ENCODE data around the gene SFI1.

Gene SFI1

GRCh38 chr22:31496735-31497146, 405 bp downstream of the SFI1 start (continued):
- TF ChIP-seq ZNF701 (tag by site-specific recombination; IDR thresholded peaks at IDR 0.05) (no peak), ZEB2 (tag by site-specific recombination; IDR thresholded peaks at IDR 0.05) (peak; percentile 12), KLF1 (tag by site-specific recombination; IDR thresholded peaks at IDR 0.05) (no peak), SP7 (tag by site-specific recombination; IDR thresholded peaks at IDR 0.05) (no peak), HOXC10 (CRISPR knock-in tag; IDR thresholded peaks at IDR 0.05) (no peak), ZSCAN16 (tag by site-specific recombination; IDR thresholded peaks at IDR 0.05) (no peak), ZNF148 (tag by site-specific recombination; IDR thresholded peaks at IDR 0.05; ENCODE audit: borderline replicate concordance) (no peak), ZNF623 (tag by site-specific recombination; IDR thresholded peaks at IDR 0.05) (no peak), ZNF830 (tag by site-specific recombination; IDR thresholded peaks at IDR 0.05; ENCODE audit: low read depth) (no peak), ZNF26 (tag by site-specific recombination; IDR thresholded peaks at IDR 0.05) (no peak), ZNF76 (tag by site-specific recombination; IDR thresholded peaks at IDR 0.05; ENCODE audit: borderline replicate concordance, low read depth) (no peak), ZNF23 (tag by site-specific recombination; IDR thresholded peaks at IDR 0.05; ENCODE audit: borderline replicate concordance) (no peak), HOXD13 (CRISPR knock-in tag; IDR thresholded peaks at IDR 0.05; ENCODE audit: borderline replicate concordance) (no peak; the same call in 1 of the 2 replicates), ZBTB21 (tag by site-specific recombination; IDR thresholded peaks at IDR 0.05) (no peak), ZBTB1 (tag by site-specific recombination; IDR thresholded peaks at IDR 0.05) (0 out of 2 replicates have a peak, but pooled peaks have one; percentile 4), ZNF280C (tag by site-specific recombination; IDR thresholded peaks at IDR 0.05) (no peak), ZNF521 (tag by site-specific recombination; IDR thresholded peaks at IDR 0.05) (no peak), ZBTB48 (tag by site-specific recombination; IDR thresholded peaks at IDR 0.05) (no peak), ZNF621 (tag by site-specific recombination; IDR thresholded peaks at IDR 0.05) (no peak), GLIS2 (tag by site-specific recombination; IDR thresholded peaks at IDR 0.05) (peak; percentile 11; the same call in 1 of the 2 replicates), ZSCAN23 (tag by site-specific recombination; IDR thresholded peaks at IDR 0.05) (no peak), SP2 (tag by site-specific recombination; IDR thresholded peaks at IDR 0.05) (no peak), ZNF223 (tag by site-specific recombination; IDR thresholded peaks at IDR 0.05) (0 out of 2 replicates have a peak, but pooled peaks have one; percentile 39), ZNF341 (tag by site-specific recombination; IDR thresholded peaks at IDR 0.05; ENCODE audit: low read depth) (peak; percentile 73), ATF2 (tag by site-specific recombination; IDR thresholded peaks at IDR 0.05; ENCODE audit: low read depth) (no peak), GFI1B (tag by site-specific recombination; IDR thresholded peaks at IDR 0.05) (no peak), ELK4 (IDR thresholded peaks at IDR 0.05; ENCODE audit: borderline replicate concordance, low read depth, low read length) (no peak), ZNF112 (tag by site-specific recombination; IDR thresholded peaks at IDR 0.05) (no peak), BCL11B (tag by site-specific recombination; IDR thresholded peaks at IDR 0.05; ENCODE audit: low read depth) (0 out of 2 replicates have a peak, but pooled peaks have one; percentile 17), ZNF664 (tag by site-specific recombination; IDR thresholded peaks at IDR 0.05) (no peak), ZNF211 (tag by site-specific recombination; IDR thresholded peaks at IDR 0.05; ENCODE audit: low read depth) (no peak), ZNF707 (tag by site-specific recombination; IDR thresholded peaks at IDR 0.05) (no peak)
